SK-N-SH treated with all-trans-retinoic acid at 6 μM for 48 hours (cell line): ENCODE data around the gene SOHLH1.

Experiments used
- ATAC-seq: fragments of 200-7000 bp; cut with Tn5 transposase; 3 replicates; pipeline ENCODE4 v1.9.1; 2020; ENCODE audit warnings: mild to moderate bottlenecking, moderate library complexity
- ARNTL ChIP-seq: fragments of 450-650 bp; formaldehyde crosslinking; IDR thresholded peaks from 2 replicates; pipeline ENCODE4 v1.5.0; 2020; ENCODE audit warnings: low read depth, mild to moderate bottlenecking, moderate library complexity, borderline replicate concordance
- CREB5 ChIP-seq: fragments of 250-450 bp; sonication (Bioruptor Pico); IDR thresholded peaks from 2 replicates; pipeline ENCODE4 v1.5.1; 2020; ENCODE audit warnings: low read depth, mild to moderate bottlenecking, moderate library complexity
- CSRNP3 ChIP-seq: fragments of 250-450 bp; sonication (Bioruptor Pico); IDR thresholded peaks from 2 replicates; pipeline ENCODE4 v1.5.1; 2021; ENCODE audit warnings: mild to moderate bottlenecking, moderate library complexity
- ESRRG ChIP-seq: fragments of 250-450 bp; sonication (Bioruptor Pico); IDR thresholded peaks from 2 replicates; pipeline ENCODE4 v1.6.1; 2021; ENCODE audit warnings: mild to moderate bottlenecking
- GLIS3 ChIP-seq: fragments of 250-450 bp; sonication (Bioruptor Pico); IDR thresholded peaks from 2 replicates; pipeline ENCODE4 v1.5.0; 2020; ENCODE audit warnings: mild to moderate bottlenecking, moderate library complexity
- ISL1 ChIP-seq: fragments of 250-450 bp; sonication (Bioruptor Pico); IDR thresholded peaks from 2 replicates; pipeline ENCODE4 v2.1.2; 2022; ENCODE audit warnings: mild to moderate bottlenecking, moderate library complexity
- OSR1 ChIP-seq: fragments of 250-450 bp; sonication (Bioruptor Pico); IDR thresholded peaks from 2 replicates; pipeline ENCODE4 v1.8.0; 2022; ENCODE audit warnings: moderate library complexity, mild to moderate bottlenecking, inconsistent platforms
- PATZ1 ChIP-seq: fragments of 250-450 bp; sonication (Bioruptor Pico); IDR thresholded peaks from 2 replicates; pipeline ENCODE4 v1.8.0; 2020; ENCODE audit warnings: mild to moderate bottlenecking, moderate library complexity, borderline replicate concordance
- POU6F1 ChIP-seq: fragments of 250-450 bp; sonication (Bioruptor Pico); IDR thresholded peaks from 2 replicates; pipeline ENCODE4 v1.8.0; 2021; ENCODE audit warnings: low read depth, mild to moderate bottlenecking, moderate library complexity, borderline replicate concordance
- PPARA ChIP-seq: fragments of 250-450 bp; sonication (Bioruptor Pico); IDR thresholded peaks from 2 replicates; pipeline ENCODE4 v1.5.0; 2020; ENCODE audit warnings: mild to moderate bottlenecking, borderline replicate concordance
- RARB ChIP-seq: fragments of 250-450 bp; sonication (Bioruptor Pico); IDR thresholded peaks from 2 replicates; pipeline ENCODE4 v1.8.0; 2021; ENCODE audit warnings: mild to moderate bottlenecking, moderate library complexity
- SNAI2 ChIP-seq: fragments of 250-450 bp; sonication (Bioruptor Pico); IDR thresholded peaks from 2 replicates; pipeline ENCODE4 v1.5.0; 2020; ENCODE audit warnings: mild to moderate bottlenecking, moderate library complexity
- TCF4 ChIP-seq: fragments of 250-450 bp; sonication (Bioruptor Pico); IDR thresholded peaks from 2 replicates; pipeline ENCODE4 v1.8.0; 2021; ENCODE audit warnings: mild to moderate bottlenecking, moderate library complexity, borderline replicate concordance
- TOX ChIP-seq: fragments of 250-450 bp; sonication (Bioruptor Pico); IDR thresholded peaks from 2 replicates; pipeline ENCODE4 v1.8.0; 2021; ENCODE audit warnings: mild to moderate bottlenecking, moderate library complexity, borderline replicate concordance
- TSHZ2 ChIP-seq: fragments of 250-450 bp; sonication (Bioruptor Pico); IDR thresholded peaks from 2 replicates; pipeline ENCODE4 v1.5.0; 2020; ENCODE audit warnings: mild to moderate bottlenecking, moderate library complexity
- ZFP3 ChIP-seq: fragments of 250-450 bp; sonication (Bioruptor Pico); IDR thresholded peaks from 2 replicates; pipeline ENCODE4 v1.5.0; 2020; ENCODE audit warnings: mild to moderate bottlenecking, moderate library complexity
- ZFP30 ChIP-seq: fragments of 450-650 bp; formaldehyde crosslinking; IDR thresholded peaks from 2 replicates; pipeline ENCODE4 v1.5.0; 2022; ENCODE audit warnings: mild to moderate bottlenecking, moderate library complexity
- ZNF565 ChIP-seq: fragments of 450-650 bp; formaldehyde crosslinking; conservative IDR thresholded peaks from 2 replicates; pipeline ENCODE4 v1.5.0; 2020; ENCODE audit warnings: low read depth, mild to moderate bottlenecking, moderate library complexity
- ZNF70 ChIP-seq: fragments of 450-650 bp; formaldehyde crosslinking; IDR thresholded peaks from 2 replicates; pipeline ENCODE4 v1.5.0; 2020; ENCODE audit warnings: mild to moderate bottlenecking, moderate library complexity
- ZNF8 ChIP-seq: fragments of 450-650 bp; formaldehyde crosslinking; IDR thresholded peaks from 2 replicates; pipeline ENCODE4 v1.5.0; 2020; ENCODE audit warnings: mild to moderate bottlenecking, moderate library complexity

Gene SOHLH1

GRCh38 chr9:135736272-135736978 lies 37.1 kb upstream of the SOHLH1 start (continued):
- TF ChIP-seq CSRNP3 (CRISPR knock-in tag) (no peak), ZFP30 (CRISPR knock-in tag) (no peak), PPARA (CRISPR knock-in tag) (no peak), RARB (CRISPR knock-in tag) (no peak), ZNF565 (no peak), ZNF70 (CRISPR knock-in tag) (no peak), ESRRG (CRISPR knock-in tag) (no peak)

- TF ChIP-seq TCF4 (CRISPR knock-in tag) (no peak), CREB5 (CRISPR knock-in tag) (no peak), RARB (CRISPR knock-in tag) (no peak), POU6F1 (CRISPR knock-in tag) (no peak), ZFP3 (CRISPR knock-in tag) (no peak), ISL1 (CRISPR knock-in tag) (no peak), TOX (CRISPR knock-in tag) (no peak), ZNF8 (no peak), TSHZ2 (CRISPR knock-in tag) (no peak), PATZ1 (CRISPR knock-in tag) (no peak), ARNTL (CRISPR knock-in tag) (no peak), PPARA (CRISPR knock-in tag) (no peak)
- no peak for ATAC-seq
Observed at GRCh38 chr9:135734616-135735144, 35.4 kb upstream of the SOHLH1 start.

GRCh38 chr9:135732569-135733257 lies 33.4 kb upstream of the SOHLH1 start:
- ATAC-seq = no peak
- TF ChIP-seq ZNF8 (no peak), GLIS3 (CRISPR knock-in tag) (no peak), POU6F1 (CRISPR knock-in tag) (no peak), CSRNP3 (CRISPR knock-in tag) (no peak), RARB (CRISPR knock-in tag) (no peak), ZNF565 (no peak), ARNTL (CRISPR knock-in tag) (no peak), OSR1 (CRISPR knock-in tag) (no peak), ZFP30 (CRISPR knock-in tag) (no peak), SNAI2 (CRISPR knock-in tag) (no peak)
